A673 (cell line): ENCODE data around the gene SH3RF2.

Source experiments
- CTCF ChIP-seq: fragments of 300-800, 200-600 bp; sonication (generic); conservative IDR thresholded peaks from 2 replicates; pipeline ENCODE4 v1.5.1; 2017; ENCODE audit warnings: low read depth, mild to moderate bottlenecking, antibody characterized with exemption, low read length, moderate library complexity, mixed read lengths
- EZH2 ChIP-seq: fragments of 200-600 bp; sonication (generic); IDR thresholded peaks from 2 replicates; pipeline ENCODE4 v1.6.1; 2017; ENCODE audit warnings: borderline replicate concordance, low read depth, mild to moderate bottlenecking, mixed read lengths, antibody characterized with exemption, low read length; ENCODE audit not compliant: poor library complexity, severe bottlenecking

GRCh38 chr5:146005723-146006122 is 69.3 kb downstream of the SH3RF2 start:
- no peak for TF ChIP-seq CTCF
- no peak for TF ChIP-seq EZH2
